Endodermal cell (in vitro differentiated cells): ENCODE measurements around the gene RTN1. TPM values are rescaled to one million over a fixed set of nuclear protein-coding genes. Genes with fewer than 3 reads are reported as not detected.

Source experiments
- DNase-seq: peaks from one replicate; pipeline ENCODE4 v3.0.0-alpha.2; 2017
- H3K27ac ChIP-seq: 2 replicates; pipeline ENCODE4 v1.5.1; 2013; ENCODE audit warnings: mild to moderate bottlenecking, low read depth, low read length, moderate library complexity
- H3K27me3 ChIP-seq: 2 replicates; pipeline ENCODE4 v1.6.1; 2013; ENCODE audit warnings: mild to moderate bottlenecking, low read length, moderate library complexity; ENCODE audit not compliant: insufficient read depth, control insufficient read depth, poor library complexity, severe bottlenecking
- H3K36me3 ChIP-seq: 2 replicates; pipeline ENCODE4 v1.7.0; 2013; ENCODE audit warnings: mild to moderate bottlenecking, low read length, moderate library complexity; ENCODE audit not compliant: control insufficient read depth, insufficient read depth
- H3K4me1 ChIP-seq: one replicate; pipeline ENCODE4 v1.7.0; 2013; ENCODE audit warnings: low read length; ENCODE audit not compliant: control insufficient read depth, insufficient read depth
- H3K4me3 ChIP-seq: 2 replicates; pipeline ENCODE4 v1.5.1; 2013; ENCODE audit warnings: mild to moderate bottlenecking, low read length, moderate library complexity
- H3K9ac ChIP-seq: 2 replicates; pipeline ENCODE4 v1.6.1; 2013; ENCODE audit warnings: mild to moderate bottlenecking, low read length, moderate library complexity; ENCODE audit not compliant: poor library complexity, severe bottlenecking; ENCODE audit errors: extremely low read depth
- H3K9me3 ChIP-seq: 2 replicates; pipeline ENCODE4 v1.6.1; 2013; ENCODE audit warnings: mild to moderate bottlenecking, low read length, moderate library complexity; ENCODE audit not compliant: control insufficient read depth
- H3K27ac Mint-ChIP-seq: 2 replicates; pipeline ENCODE4 v1.8.0; 2020; ENCODE audit warnings: mixed read lengths
- H3K27me3 Mint-ChIP-seq: 2 replicates; pipeline ENCODE4 v1.8.0; 2021; ENCODE audit warnings: mild to moderate bottlenecking, mixed read lengths; ENCODE audit not compliant: insufficient read depth
- H3K36me3 Mint-ChIP-seq: 2 replicates; pipeline ENCODE4 v1.8.0; 2020; ENCODE audit warnings: low read depth, mixed read lengths
- H3K4me1 Mint-ChIP-seq: 2 replicates; pipeline ENCODE4 v1.8.0; 2020; ENCODE audit warnings: mixed read lengths
- H3K4me3 Mint-ChIP-seq: 2 replicates; pipeline ENCODE4 v1.8.0; 2020; ENCODE audit warnings: mild to moderate bottlenecking, moderate library complexity, mixed read lengths
- H3K9me3 Mint-ChIP-seq: 2 replicates; pipeline ENCODE4 v1.8.0; 2020; ENCODE audit warnings: mild to moderate bottlenecking, mixed read lengths
- CTCF ChIP-seq: fragments of 200-600 bp; sonication (generic); conservative IDR thresholded peaks from 2 replicates; pipeline ENCODE4 v1.5.0; 2021; ENCODE audit warnings: antibody characterized with exemption, mild to moderate bottlenecking
- WGBS, 2 experiments: methylation state at CpG; one replicate each; pipeline versions ENCODE4 v1.1.5 to v1.1.7; 2013; ENCODE audit warnings: missing lambda C conversion rate in 2 of 2, mixed read lengths in 1 of 2; ENCODE audit not compliant: insufficient coverage in 1 of 2, insufficient read length in 1 of 2; 5-methylcytosine and 5-hydroxymethylcytosine counted together
- total RNA-seq, 2 donors: library from RNA; stranded (reverse); fragmentation: NEBNext Ultra II Directional in 1 of 2; extraction: Animal tissue kit (Norgen Biotek cat#: 25700) in 1 of 2; gene quantifications; 2 replicates in 1 of 2; 3 replicates in 1 of 2; pipeline ENCODE4 v1.2.1, GENCODE V29; 2021

The RTN1 gene
- total RNA-seq, 2 donors from 2014 or later, result 5.5 to 5.9 TPM

GRCh38 chr14:59900556-59900955 lies 30.0 kb upstream of the RTN1 start:
- H3K27ac Mint-ChIP-seq, result no peak overlapping the region
- no peak for DNase-seq
- no peaks in the 10 kb centered on the region for H3K36me3 Mint-ChIP-seq
- no peaks in the 10 kb centered on the region for H3K27me3 ChIP-seq
- H3K4me1 ChIP-seq, result no peaks in the 10 kb centered on the region
- no peak overlapping the region for H3K4me3 ChIP-seq
- 94% methylated on average over 3 of the region's 3 CpGs; no CpG with 5 or more reads in 1 of the 2 experiments for WGBS, 2 experiments
- no peaks in the 10 kb centered on the region for H3K9me3 ChIP-seq
- H3K36me3 ChIP-seq, result no peaks in the 10 kb centered on the region
- no peak overlapping the region for H3K9ac ChIP-seq
- no peaks in the 10 kb centered on the region for H3K9me3 Mint-ChIP-seq
- no peak for TF ChIP-seq CTCF
- peaks cover 2% of the 10 kb centered on the region for H3K4me1 Mint-ChIP-seq
- H3K27me3 Mint-ChIP-seq, result peaks cover 2% of the 10 kb centered on the region
- no peak overlapping the region for H3K4me3 Mint-ChIP-seq
- H3K27ac ChIP-seq, result no peak overlapping the region

GRCh38 chr14:59897757-59898383 lies 27.3 kb upstream of the RTN1 start:
- peak; percentile 83 for TF ChIP-seq CTCF
- no peaks in the 10 kb centered on the region for H3K4me1 ChIP-seq
- WGBS, 2 experiments, result 55 to 67% methylated on average over 5 to 8 of the region's 8 CpGs
- H3K4me1 Mint-ChIP-seq, result peaks cover 2% of the 10 kb centered on the region
- H3K4me3 ChIP-seq, result no peak overlapping the region
- H3K27ac Mint-ChIP-seq, result no peak overlapping the region
- no peaks in the 10 kb centered on the region for H3K9me3 Mint-ChIP-seq
- H3K4me3 Mint-ChIP-seq, result no peak overlapping the region
- H3K9me3 ChIP-seq, result no peaks in the 10 kb centered on the region
- no peaks in the 10 kb centered on the region for H3K27me3 ChIP-seq
- peak; percentile 71 for DNase-seq
- no peaks in the 10 kb centered on the region for H3K36me3 ChIP-seq
- H3K27me3 Mint-ChIP-seq, result peaks cover 2% of the 10 kb centered on the region
- H3K36me3 Mint-ChIP-seq, result no peaks in the 10 kb centered on the region
- H3K9ac ChIP-seq, result no peak overlapping the region
- H3K27ac ChIP-seq, result no peak overlapping the region

GRCh38 chr14:59895721-59896120 lies 25.1 kb upstream of the RTN1 start:
- H3K4me1 Mint-ChIP-seq, result no peaks in the 10 kb centered on the region
- Histone ChIP-seq H3K27me3 (no peaks in the 10 kb centered on the region), H3K4me1 (no peaks in the 10 kb centered on the region), H3K36me3 (no peaks in the 10 kb centered on the region), H3K9ac (no peak overlapping the region), H3K4me3 (no peak overlapping the region), H3K9me3 (no peaks in the 10 kb centered on the region), H3K27ac (no peak overlapping the region)
- no peak for DNase-seq
- no peak for TF ChIP-seq CTCF
- no peak overlapping the region for H3K4me3 Mint-ChIP-seq
- H3K9me3 Mint-ChIP-seq, result no peaks in the 10 kb centered on the region
- no peak overlapping the region for H3K27ac Mint-ChIP-seq
- H3K36me3 Mint-ChIP-seq, result no peaks in the 10 kb centered on the region
- WGBS, 2 experiments, result 93% methylated on average over 1 of the region's 1 CpG; no CpG with 5 or more reads in 1 of the 2 experiments
- peaks cover 4% of the 10 kb centered on the region for H3K27me3 Mint-ChIP-seq
